Iris pigment epithelial cell (primary cell): ENCODE measurements around the gene TUBGCP6.
"Not testable (repeated sequence)": the region's sequence is repeated elsewhere in the genome, so short reads cannot be mapped to it uniquely, and the experiment has no call there.

Experiments
- DNase-seq: peaks from one replicate; pipeline ENCODE4 v3.0.0-alpha.2; 2011; ENCODE audit warnings: low read depth

The TUBGCP6 gene

GRCh38 chr22:50169774-50170341, 75.0 kb downstream of the TUBGCP6 start:
- no peak for DNase-seq

- no peak for DNase-seq
Measured at GRCh38 chr22:50169181-50169759, 75.6 kb downstream of the TUBGCP6 start.

- DNase-seq, result not testable (repeated sequence)
Measured at GRCh38 chr22:50168490-50169180, 76.2 kb downstream of the TUBGCP6 start.

GRCh38 chr22:50167689-50168489, 76.9 kb downstream of the TUBGCP6 start:
- no peak for DNase-seq
